Testis (tissue), 3 donors: Measurements from ENCODE around the gene RDX. TPM values are rescaled to one million over a fixed set of nuclear protein-coding genes. Genes with fewer than 3 reads are reported as not detected.

Source experiments
- DNase-seq: peaks from one replicate; pipeline ENCODE4 v3.0.0-alpha.2; 2019
- H3K27ac ChIP-seq, 2 donors: fragments of 200-600 bp; sonication (generic); one replicate each; pipeline ENCODE4 v1.5.1; 2019
- H3K27me3 ChIP-seq: fragments of 200-600 bp; sonication (generic); one replicate; pipeline ENCODE4 v1.5.1; 2019
- H3K36me3 ChIP-seq: fragments of 200-600 bp; sonication (generic); one replicate; pipeline ENCODE4 v1.5.1; 2017; ENCODE audit warnings: low read depth; ENCODE audit errors: missing control alignments
- H3K4me1 ChIP-seq: fragments of 200-600 bp; sonication (generic); one replicate; pipeline ENCODE4 v1.5.1; 2019
- H3K4me3 ChIP-seq, 2 donors: fragments of 200-600 bp; sonication (generic); one replicate each; pipeline ENCODE4 v1.5.1; 2017 to 2019
- H3K9me3 ChIP-seq: fragments of 200-600 bp; sonication (generic); one replicate; pipeline ENCODE4 v1.5.1; 2017
- POLR2A ChIP-seq: fragments of 450-650 bp; IDR thresholded peaks from one replicate; pipeline ENCODE4 v1.6.1; 2017; ENCODE audit warnings: antibody characterized with exemption, mild to moderate bottlenecking, moderate library complexity
- WGBS, 2 donors: methylation state at CpG; one replicate each; pipeline ENCODE4 v1.1.5; 2018; 5-methylcytosine and 5-hydroxymethylcytosine counted together
- intact Hi-C: fragments of 100-400 bp; cut with DNase I; formaldehyde crosslinking; loops from one replicate; pipeline ENCODE4 v1.15.1; 2023; ENCODE audit warnings: low total_unique reads
- polyA plus RNA-seq: library from polyadenylated mRNA; stranded (reverse); fragments of 350-450 nt; fragmentation: Illumina TruSeq; extraction: RNeasy Lipid Tissue Mini Kit (QIAGEN cat#74804); gene quantifications from one replicate; pipeline ENCODE4 v1.2.3, GENCODE V29; 2014; ENCODE audit warnings: low read depth, low replicate concordance; ENCODE audit not compliant: insufficient read depth
- total RNA-seq, 2 donors: library from RNA; depleted of rRNA; stranded (reverse); fragments of >200 nt; gene quantifications; one replicate each; pipeline ENCODE4 v1.2.3, GENCODE V29; 2016
- TF ChIP-seq, protein P1 (sequence below), 3 experiments: fragments of 450-650 bp in 2 of 3; fragments of 200-600 bp in 1 of 3; sonication (generic) in 1 of 3; IDR thresholded peaks; one replicate each; pipeline ENCODE4 v1.5.1; 2016 to 2019; ENCODE audit warnings: antibody characterized with exemption in 3 of 3, mild to moderate bottlenecking in 2 of 3, moderate library complexity in 1 of 3

Gene RDX
- total and polyA plus RNA-seq, 3 donors from 2014 or later = 39.8 to 170 (median 144) TPM

- intact Hi-C loops = no loop called here
- DNase-seq = no peak
- Histone ChIP-seq H3K4me3 (no peak overlapping the region), H3K9me3 (no peaks in the 10 kb centered on the region), H3K4me1 (no peaks in the 10 kb centered on the region), H3K27ac (no peak overlapping the region), H3K27me3 (no peaks in the 10 kb centered on the region), H3K36me3 (no peaks in the 10 kb centered on the region)
- TF ChIP-seq POLR2A = no peak
- TF ChIP-seq, protein P1, sequence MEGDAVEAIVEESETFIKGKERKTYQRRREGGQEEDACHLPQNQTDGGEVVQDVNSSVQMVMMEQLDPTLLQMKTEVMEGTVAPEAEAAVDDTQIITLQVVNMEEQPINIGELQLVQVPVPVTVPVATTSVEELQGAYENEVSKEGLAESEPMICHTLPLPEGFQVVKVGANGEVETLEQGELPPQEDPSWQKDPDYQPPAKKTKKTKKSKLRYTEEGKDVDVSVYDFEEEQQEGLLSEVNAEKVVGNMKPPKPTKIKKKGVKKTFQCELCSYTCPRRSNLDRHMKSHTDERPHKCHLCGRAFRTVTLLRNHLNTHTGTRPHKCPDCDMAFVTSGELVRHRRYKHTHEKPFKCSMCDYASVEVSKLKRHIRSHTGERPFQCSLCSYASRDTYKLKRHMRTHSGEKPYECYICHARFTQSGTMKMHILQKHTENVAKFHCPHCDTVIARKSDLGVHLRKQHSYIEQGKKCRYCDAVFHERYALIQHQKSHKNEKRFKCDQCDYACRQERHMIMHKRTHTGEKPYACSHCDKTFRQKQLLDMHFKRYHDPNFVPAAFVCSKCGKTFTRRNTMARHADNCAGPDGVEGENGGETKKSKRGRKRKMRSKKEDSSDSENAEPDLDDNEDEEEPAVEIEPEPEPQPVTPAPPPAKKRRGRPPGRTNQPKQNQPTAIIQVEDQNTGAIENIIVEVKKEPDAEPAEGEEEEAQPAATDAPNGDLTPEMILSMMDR (IDR thresholded peaks at IDR 0.05) = no peak
- 49 to 68% methylated on average over 3 of the region's 3 CpGs for WGBS, 2 donors
Observed at GRCh38 chr11:110147962-110148709, 148.3 kb downstream of the RDX start.

DNA sequence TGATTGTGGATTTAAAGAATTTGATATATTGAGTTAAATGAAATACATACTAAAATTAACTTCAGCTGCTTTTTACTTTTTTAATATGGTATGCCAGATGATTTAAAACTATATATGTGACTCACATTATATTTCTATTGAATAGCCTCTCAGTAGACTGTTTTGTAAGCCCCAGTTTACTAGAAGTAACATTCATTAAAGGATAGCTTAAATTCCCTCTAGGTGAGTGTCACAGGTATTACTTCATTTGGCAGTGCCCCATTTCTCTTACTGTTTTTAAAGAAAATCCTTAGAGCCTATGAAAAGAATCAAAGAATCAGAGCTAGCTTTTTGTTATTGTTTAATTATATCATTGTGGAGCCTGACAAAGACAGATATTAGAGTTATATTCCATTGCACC, 154.6 kb downstream of the RDX start:
- no peaks in the 10 kb centered on the region for H3K36me3 ChIP-seq
- no peaks in the 10 kb centered on the region for H3K9me3 ChIP-seq
- no peaks in the 10 kb centered on the region for H3K27me3 ChIP-seq
- DNase-seq = no peak
- no peaks in the 10 kb centered on the region for H3K4me1 ChIP-seq
- intact Hi-C loops = no loop called here
- no peak overlapping the region for H3K4me3 ChIP-seq
- no peak overlapping the region for H3K27ac ChIP-seq
- TF ChIP-seq, protein P1 (IDR thresholded peaks at IDR 0.05) = no peak
- TF ChIP-seq POLR2A = no peak

- intact Hi-C loops = no loop called here
- Histone ChIP-seq H3K9me3 (no peaks in the 10 kb centered on the region), H3K4me1 (no peaks in the 10 kb centered on the region), H3K36me3 (no peaks in the 10 kb centered on the region), H3K27ac (no peak overlapping the region), H3K4me3 (no peak overlapping the region), H3K27me3 (no peaks in the 10 kb centered on the region)
- no peak for DNase-seq
- no peak for TF ChIP-seq POLR2A
- TF ChIP-seq, protein P1 (IDR thresholded peaks at IDR 0.05) = no peak
- 73 to 76% methylated on average over 6 of the region's 6 CpGs for WGBS, 2 donors
Observed at GRCh38 chr11:110134110-110134509, 162.3 kb downstream of the RDX start.

GRCh38 chr11:110133160-110133559, 163.3 kb downstream of the RDX start:
- no peak for DNase-seq

More at GRCh38 chr11:110133160-110133559, 163.3 kb downstream of the RDX start:
- intact Hi-C loops = no loop called here
- H3K4me1 ChIP-seq = no peaks in the 10 kb centered on the region
- H3K27me3 ChIP-seq = no peaks in the 10 kb centered on the region
- WGBS, 2 donors = 81 to 84% methylated on average over 2 of the region's 2 CpGs
- H3K4me3 ChIP-seq = no peak overlapping the region
- H3K9me3 ChIP-seq = no peaks in the 10 kb centered on the region
- no peak overlapping the region for H3K27ac ChIP-seq
- no peak for TF ChIP-seq POLR2A
- TF ChIP-seq, protein P1 (IDR thresholded peaks at IDR 0.05) = no peak
- H3K36me3 ChIP-seq = no peaks in the 10 kb centered on the region
